SK-N-SH treated with all-trans-retinoic acid at 6 μM for 48 hours (cell line): Measurements from ENCODE around the gene GFPT2.

Experiments used
- ATAC-seq: fragments of 200-7000 bp; cut with Tn5 transposase; 3 replicates; pipeline ENCODE4 v1.9.1; 2020; ENCODE audit warnings: mild to moderate bottlenecking, moderate library complexity
- ARNTL ChIP-seq: fragments of 450-650 bp; formaldehyde crosslinking; IDR thresholded peaks from 2 replicates; pipeline ENCODE4 v1.5.0; 2020; ENCODE audit warnings: low read depth, mild to moderate bottlenecking, moderate library complexity, borderline replicate concordance
- BACH2 ChIP-seq: fragments of 250-450 bp; sonication (Bioruptor Pico); IDR thresholded peaks from 2 replicates; pipeline ENCODE4 v1.9.0; 2021; ENCODE audit warnings: mild to moderate bottlenecking, borderline replicate concordance
- CREB5 ChIP-seq: fragments of 250-450 bp; sonication (Bioruptor Pico); IDR thresholded peaks from 2 replicates; pipeline ENCODE4 v1.5.1; 2020; ENCODE audit warnings: low read depth, mild to moderate bottlenecking, moderate library complexity
- CSDC2 ChIP-seq: fragments of 250-450 bp; sonication (Bioruptor Pico); IDR thresholded peaks from 2 replicates; pipeline ENCODE4 v1.5.0; 2020; ENCODE audit warnings: mild to moderate bottlenecking, moderate library complexity
- CSRNP3 ChIP-seq: fragments of 250-450 bp; sonication (Bioruptor Pico); IDR thresholded peaks from 2 replicates; pipeline ENCODE4 v1.5.1; 2021; ENCODE audit warnings: mild to moderate bottlenecking, moderate library complexity
- ESRRG ChIP-seq: fragments of 250-450 bp; sonication (Bioruptor Pico); IDR thresholded peaks from 2 replicates; pipeline ENCODE4 v1.6.1; 2021; ENCODE audit warnings: mild to moderate bottlenecking
- GLIS3 ChIP-seq: fragments of 250-450 bp; sonication (Bioruptor Pico); IDR thresholded peaks from 2 replicates; pipeline ENCODE4 v1.5.0; 2020; ENCODE audit warnings: mild to moderate bottlenecking, moderate library complexity
- ISL1 ChIP-seq: fragments of 250-450 bp; sonication (Bioruptor Pico); IDR thresholded peaks from 2 replicates; pipeline ENCODE4 v2.1.2; 2022; ENCODE audit warnings: mild to moderate bottlenecking, moderate library complexity
- OSR1 ChIP-seq: fragments of 250-450 bp; sonication (Bioruptor Pico); IDR thresholded peaks from 2 replicates; pipeline ENCODE4 v1.8.0; 2022; ENCODE audit warnings: moderate library complexity, mild to moderate bottlenecking, inconsistent platforms
- PATZ1 ChIP-seq: fragments of 250-450 bp; sonication (Bioruptor Pico); IDR thresholded peaks from 2 replicates; pipeline ENCODE4 v1.8.0; 2020; ENCODE audit warnings: mild to moderate bottlenecking, moderate library complexity, borderline replicate concordance
- POU6F1 ChIP-seq: fragments of 250-450 bp; sonication (Bioruptor Pico); IDR thresholded peaks from 2 replicates; pipeline ENCODE4 v1.8.0; 2021; ENCODE audit warnings: low read depth, mild to moderate bottlenecking, moderate library complexity, borderline replicate concordance
- PPARA ChIP-seq: fragments of 250-450 bp; sonication (Bioruptor Pico); IDR thresholded peaks from 2 replicates; pipeline ENCODE4 v1.5.0; 2020; ENCODE audit warnings: mild to moderate bottlenecking, borderline replicate concordance
- RARB ChIP-seq: fragments of 250-450 bp; sonication (Bioruptor Pico); IDR thresholded peaks from 2 replicates; pipeline ENCODE4 v1.8.0; 2021; ENCODE audit warnings: mild to moderate bottlenecking, moderate library complexity
- SNAI2 ChIP-seq: fragments of 250-450 bp; sonication (Bioruptor Pico); IDR thresholded peaks from 2 replicates; pipeline ENCODE4 v1.5.0; 2020; ENCODE audit warnings: mild to moderate bottlenecking, moderate library complexity
- TCF4 ChIP-seq: fragments of 250-450 bp; sonication (Bioruptor Pico); IDR thresholded peaks from 2 replicates; pipeline ENCODE4 v1.8.0; 2021; ENCODE audit warnings: mild to moderate bottlenecking, moderate library complexity, borderline replicate concordance
- TOX ChIP-seq: fragments of 250-450 bp; sonication (Bioruptor Pico); IDR thresholded peaks from 2 replicates; pipeline ENCODE4 v1.8.0; 2021; ENCODE audit warnings: mild to moderate bottlenecking, moderate library complexity, borderline replicate concordance
- TSHZ2 ChIP-seq: fragments of 250-450 bp; sonication (Bioruptor Pico); IDR thresholded peaks from 2 replicates; pipeline ENCODE4 v1.5.0; 2020; ENCODE audit warnings: mild to moderate bottlenecking, moderate library complexity
- ZC3H10 ChIP-seq: fragments of 250-450 bp; sonication (Bioruptor Pico); IDR thresholded peaks from 2 replicates; pipeline ENCODE4 v1.5.1; 2021; ENCODE audit warnings: mild to moderate bottlenecking, moderate library complexity
- ZFP3 ChIP-seq: fragments of 250-450 bp; sonication (Bioruptor Pico); IDR thresholded peaks from 2 replicates; pipeline ENCODE4 v1.5.0; 2020; ENCODE audit warnings: mild to moderate bottlenecking, moderate library complexity
- ZFP30 ChIP-seq: fragments of 450-650 bp; formaldehyde crosslinking; IDR thresholded peaks from 2 replicates; pipeline ENCODE4 v1.5.0; 2022; ENCODE audit warnings: mild to moderate bottlenecking, moderate library complexity
- ZNF565 ChIP-seq: fragments of 450-650 bp; formaldehyde crosslinking; conservative IDR thresholded peaks from 2 replicates; pipeline ENCODE4 v1.5.0; 2020; ENCODE audit warnings: low read depth, mild to moderate bottlenecking, moderate library complexity
- ZNF70 ChIP-seq: fragments of 450-650 bp; formaldehyde crosslinking; IDR thresholded peaks from 2 replicates; pipeline ENCODE4 v1.5.0; 2020; ENCODE audit warnings: mild to moderate bottlenecking, moderate library complexity
- ZNF8 ChIP-seq: fragments of 450-650 bp; formaldehyde crosslinking; IDR thresholded peaks from 2 replicates; pipeline ENCODE4 v1.5.0; 2020; ENCODE audit warnings: mild to moderate bottlenecking, moderate library complexity

GFPT2 gene

GRCh38 chr5:180304016-180304292 is 49.2 kb downstream of the GFPT2 start (continued):
- no peak for TF ChIP-seq ZFP30 (CRISPR knock-in tag)

GRCh38 chr5:180303226-180304015 is 49.7 kb downstream of the GFPT2 start:
- ATAC-seq, result no peak
- TF ChIP-seq PATZ1 (CRISPR knock-in tag) (no peak), ZFP3 (CRISPR knock-in tag) (no peak), TSHZ2 (CRISPR knock-in tag) (no peak), ZFP30 (CRISPR knock-in tag) (no peak), ZNF565 (CRISPR knock-in tag) (no peak), ISL1 (no peak), ZNF70 (CRISPR knock-in tag) (no peak), POU6F1 (no peak), PPARA (CRISPR knock-in tag) (no peak), CSDC2 (no peak), TCF4 (no peak), CSRNP3 (CRISPR knock-in tag) (no peak), GLIS3 (no peak), SNAI2 (CRISPR knock-in tag) (no peak), OSR1 (no peak)
- TF ChIP-seq, all 23 proteins: peak for 0

GRCh38 chr5:180302256-180302655 is 50.9 kb downstream of the GFPT2 start:
- ATAC-seq, result no peak
- no peak for TF ChIP-seq BACH2 (CRISPR knock-in tag)
- no peak for TF ChIP-seq CSRNP3 (CRISPR knock-in tag)
- no peak for TF ChIP-seq ARNTL (CRISPR knock-in tag)
- no peak for TF ChIP-seq ZFP3 (CRISPR knock-in tag)
- no peak for TF ChIP-seq RARB
- TF ChIP-seq CSDC2, result no peak
- TF ChIP-seq PATZ1 (CRISPR knock-in tag), result no peak
- no peak for TF ChIP-seq ISL1
- TF ChIP-seq TOX (CRISPR knock-in tag), result no peak
- TF ChIP-seq ZNF8, result no peak
- no peak for TF ChIP-seq CREB5
- TF ChIP-seq ESRRG (CRISPR knock-in tag), result no peak
- TF ChIP-seq ZNF565 (CRISPR knock-in tag), result no peak
- TF ChIP-seq OSR1, result no peak
- no peak for TF ChIP-seq ZC3H10 (CRISPR knock-in tag)
- TF ChIP-seq ZFP30 (CRISPR knock-in tag), result no peak
- TF ChIP-seq PPARA (CRISPR knock-in tag), result no peak
